T-helper 17 cell (primary cell): ENCODE measurements around the gene KCNK7. TPM values are rescaled to one million over a fixed set of nuclear protein-coding genes. Genes with fewer than 3 reads are reported as not detected.

ENCODE experiments used
- ATAC-seq: fragments of 150-1000 bp; cut with Tn5 transposase; 2 replicates; pipeline ENCODE4 v1.10.0; 2021; ENCODE audit warnings: mild to moderate bottlenecking, moderate library complexity
- DNase-seq, 3 donors: peaks; one replicate each; pipeline versions ENCODE4 v3.0.0 to v3.0.0-alpha.2; 2020 to 2021
- H3K9me3 ChIP-seq: one replicate; pipeline ENCODE4 v1.7.0; 2013; ENCODE audit warnings: low read length, mild to moderate bottlenecking; ENCODE audit not compliant: control insufficient read depth, poor library complexity, severe bottlenecking
- H3K27ac Mint-ChIP-seq: one replicate; pipeline ENCODE4 v1.8.0; 2022; ENCODE audit warnings: mild to moderate bottlenecking, moderate library complexity, mixed read lengths
- H3K27me3 Mint-ChIP-seq: one replicate; pipeline ENCODE4 v1.8.0; 2022; ENCODE audit warnings: mixed read lengths
- H3K36me3 Mint-ChIP-seq: one replicate; pipeline ENCODE4 v1.8.0; 2022; ENCODE audit warnings: low read depth, mixed read lengths
- H3K4me1 Mint-ChIP-seq: one replicate; pipeline ENCODE4 v1.8.0; 2022; ENCODE audit warnings: mild to moderate bottlenecking, mixed read lengths
- H3K4me3 Mint-ChIP-seq: one replicate; pipeline ENCODE4 v1.8.0; 2022; ENCODE audit warnings: mild to moderate bottlenecking, moderate library complexity, mixed read lengths
- total RNA-seq, 4 donors: library from RNA in 2 of 4; stranded (reverse) in 2 of 4; gene quantifications; one replicate each; pipeline ENCODE4 v1.2.3 and lab custom pipeline; 2022 to 2026

Gene KCNK7
- total RNA-seq, 2 donors from 2014 or later = 4.7 to 5.7 TPM

GRCh38 chr11:65595131-65595530 is 469 bp downstream of the KCNK7 start:
- no peaks in the 10 kb centered on the region for H3K9me3 ChIP-seq
- Mint-ChIP-seq H3K27ac (peak overlapping the region; percentile 86), H3K4me1 (peaks cover 10% of the 10 kb centered on the region)

DNA sequence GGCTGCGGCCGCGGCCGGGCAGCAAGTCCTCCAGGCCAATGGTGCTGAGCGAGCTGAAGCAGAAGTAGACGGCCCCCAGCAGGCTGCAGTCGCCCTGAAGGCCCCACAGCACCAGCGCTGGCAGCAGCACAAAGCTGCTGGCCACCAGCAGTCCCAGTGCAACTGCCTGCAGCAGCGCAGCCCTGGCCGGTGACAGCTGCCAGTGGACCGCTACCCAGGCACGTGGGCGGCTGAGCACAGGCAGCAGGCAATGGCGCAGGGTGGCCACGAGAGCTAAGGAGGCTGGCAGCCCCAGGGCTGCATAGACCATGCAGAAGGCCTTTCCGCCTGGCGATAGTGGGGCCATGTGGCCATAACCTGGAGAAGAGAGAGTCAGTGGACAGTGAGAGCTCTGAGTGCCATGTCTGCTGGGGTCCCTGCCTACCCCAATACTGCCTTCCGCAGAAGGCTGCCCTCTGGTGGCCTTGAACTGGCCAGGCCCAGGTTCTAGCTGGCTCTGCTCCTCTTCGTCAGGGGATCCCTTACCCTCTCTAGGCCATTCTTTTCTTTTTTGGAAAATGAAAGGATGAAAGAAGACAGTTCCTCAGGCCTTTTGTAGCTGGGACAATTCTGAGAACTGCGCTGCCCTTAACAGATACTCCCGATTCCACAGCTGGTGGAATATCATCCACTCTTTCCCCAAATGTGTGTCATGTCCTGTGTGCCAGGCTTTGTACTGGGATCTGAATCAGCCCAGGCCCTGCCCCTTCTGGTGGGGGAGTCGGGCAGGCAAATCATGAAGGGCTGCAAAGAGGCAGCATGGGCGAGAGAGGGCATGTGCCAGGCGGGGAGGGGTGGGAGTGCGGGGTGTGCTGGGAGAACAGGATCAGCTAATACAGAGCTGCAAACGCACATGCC is 1.8 kb downstream of the KCNK7 start:
- ATAC-seq = peak; percentile 46
- Mint-ChIP-seq H3K4me1 (peaks cover 14% of the 10 kb centered on the region), H3K4me3 (no peak overlapping the region), H3K27ac (peak overlapping the region; percentile 6), H3K27me3 (no peaks in the 10 kb centered on the region), H3K36me3 (no peaks in the 10 kb centered on the region)
- no peak for DNase-seq
- H3K9me3 ChIP-seq = no peaks in the 10 kb centered on the region

More at GRCh38 chr11:65595131-65595530, 469 bp downstream of the KCNK7 start:
- Mint-ChIP-seq H3K36me3 (no peaks in the 10 kb centered on the region), H3K27me3 (no peaks in the 10 kb centered on the region), H3K4me3 (no peak overlapping the region)
- ATAC-seq (peak; percentile 31), DNase-seq (no peak)

DNA sequence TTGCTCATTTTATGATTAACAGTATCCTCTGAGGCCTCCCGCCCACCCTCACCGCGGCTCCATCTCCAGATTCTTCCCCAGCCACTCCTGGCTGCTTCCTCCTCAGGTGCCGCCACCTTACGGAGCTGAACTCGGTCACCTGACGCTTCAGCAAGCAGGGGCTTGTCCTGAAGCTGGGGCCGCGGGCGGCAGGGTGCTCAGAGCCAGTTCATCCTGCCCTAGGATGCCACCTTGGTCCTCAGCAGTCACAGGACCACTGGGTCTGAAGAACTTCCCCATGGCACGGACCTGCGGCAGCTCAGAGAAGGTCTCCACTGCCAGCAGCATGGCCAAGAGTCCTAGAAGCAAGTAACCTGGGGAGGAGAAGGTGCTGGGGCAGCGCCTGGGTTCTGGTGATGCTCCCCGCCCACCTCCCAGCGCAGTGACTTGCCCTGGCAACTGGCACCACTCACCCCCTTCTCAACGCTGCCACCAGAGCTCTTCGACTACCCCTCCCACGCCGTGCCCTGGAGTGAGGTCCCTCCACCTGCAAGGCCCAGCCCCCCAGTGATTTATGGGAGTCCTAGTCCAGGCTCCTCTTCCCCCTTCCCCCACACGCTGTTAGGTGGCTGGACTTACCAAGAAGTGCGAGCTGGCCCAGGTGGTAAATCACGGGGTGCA is 2.6 kb downstream of the KCNK7 start:
- Mint-ChIP-seq H3K4me3 (no peak overlapping the region), H3K36me3 (no peaks in the 10 kb centered on the region), H3K4me1 (peaks cover 21% of the 10 kb centered on the region), H3K27me3 (no peaks in the 10 kb centered on the region), H3K27ac (no peak overlapping the region)
- H3K9me3 ChIP-seq = no peaks in the 10 kb centered on the region
- DNase-seq (no peak), ATAC-seq (no peak)

- no peak for ATAC-seq
- Mint-ChIP-seq H3K4me3 (no peak overlapping the region), H3K4me1 (peaks cover 26% of the 10 kb centered on the region), H3K27ac (no peak overlapping the region), H3K36me3 (no peaks in the 10 kb centered on the region), H3K27me3 (no peaks in the 10 kb centered on the region)
- DNase-seq = no peak
- no peaks in the 10 kb centered on the region for H3K9me3 ChIP-seq
These were observed 3.4 kb downstream of the KCNK7 start for GRCh38 chr11:65591939-65592857.

- Mint-ChIP-seq H3K4me3 (no peak overlapping the region), H3K27ac (no peak overlapping the region), H3K36me3 (no peaks in the 10 kb centered on the region)
These were observed 5.3 kb downstream of the KCNK7 start for GRCh38 chr11:65590240-65590738.

DNA sequence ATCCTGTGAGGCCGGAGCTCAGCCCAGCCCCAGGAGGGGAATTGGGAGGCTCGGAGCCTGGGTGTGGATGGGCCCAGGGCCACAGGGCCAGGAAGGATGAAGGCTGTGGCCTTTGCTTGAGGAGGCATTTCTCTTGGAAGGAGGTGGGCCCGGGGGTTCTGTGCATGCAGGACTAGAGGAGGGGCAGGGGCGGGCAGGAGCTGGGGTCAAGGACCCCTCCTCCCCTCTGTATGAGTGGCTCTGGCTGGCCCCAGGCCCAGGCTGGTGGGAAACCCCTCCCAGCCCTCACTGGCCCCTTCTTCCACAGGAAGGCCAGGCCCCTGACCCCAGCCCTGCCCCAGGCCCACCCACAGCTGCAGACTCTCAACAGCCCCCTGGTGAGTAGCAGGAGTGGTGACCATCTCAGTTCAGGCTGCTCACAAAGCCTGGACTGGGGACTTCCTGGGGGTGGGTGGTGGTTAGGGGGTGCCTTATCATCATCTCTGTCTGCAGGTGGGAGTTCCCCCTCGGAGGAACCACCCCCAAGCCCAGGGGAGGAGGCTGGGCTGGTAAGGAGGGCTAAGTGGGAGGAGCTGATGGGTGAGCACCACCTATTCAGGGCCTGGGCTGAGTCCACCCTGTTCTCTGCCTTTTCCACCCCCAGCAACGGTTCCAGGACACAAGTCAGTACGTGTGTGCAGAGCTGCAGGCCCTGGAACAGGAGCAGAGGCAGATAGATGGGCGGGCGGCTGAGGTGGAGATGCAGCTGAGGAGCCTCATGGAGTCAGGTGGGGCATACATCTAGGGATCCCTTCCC is 6.0 kb downstream of the KCNK7 start:
- Mint-ChIP-seq H3K27me3 (no peaks in the 10 kb centered on the region), H3K27ac (no peak overlapping the region), H3K4me1 (peaks cover 21% of the 10 kb centered on the region), H3K36me3 (no peaks in the 10 kb centered on the region), H3K4me3 (no peak overlapping the region)
- no peaks in the 10 kb centered on the region for H3K9me3 ChIP-seq
- ATAC-seq (peak; percentile 57), DNase-seq (no peak)

More at GRCh38 chr11:65590240-65590738, 5.3 kb downstream of the KCNK7 start:
- H3K4me1 Mint-ChIP-seq = peaks cover 27% of the 10 kb centered on the region
- H3K9me3 ChIP-seq = no peaks in the 10 kb centered on the region
- DNase-seq = no peak
- no peaks in the 10 kb centered on the region for H3K27me3 Mint-ChIP-seq
- ATAC-seq = no peak

DNA sequence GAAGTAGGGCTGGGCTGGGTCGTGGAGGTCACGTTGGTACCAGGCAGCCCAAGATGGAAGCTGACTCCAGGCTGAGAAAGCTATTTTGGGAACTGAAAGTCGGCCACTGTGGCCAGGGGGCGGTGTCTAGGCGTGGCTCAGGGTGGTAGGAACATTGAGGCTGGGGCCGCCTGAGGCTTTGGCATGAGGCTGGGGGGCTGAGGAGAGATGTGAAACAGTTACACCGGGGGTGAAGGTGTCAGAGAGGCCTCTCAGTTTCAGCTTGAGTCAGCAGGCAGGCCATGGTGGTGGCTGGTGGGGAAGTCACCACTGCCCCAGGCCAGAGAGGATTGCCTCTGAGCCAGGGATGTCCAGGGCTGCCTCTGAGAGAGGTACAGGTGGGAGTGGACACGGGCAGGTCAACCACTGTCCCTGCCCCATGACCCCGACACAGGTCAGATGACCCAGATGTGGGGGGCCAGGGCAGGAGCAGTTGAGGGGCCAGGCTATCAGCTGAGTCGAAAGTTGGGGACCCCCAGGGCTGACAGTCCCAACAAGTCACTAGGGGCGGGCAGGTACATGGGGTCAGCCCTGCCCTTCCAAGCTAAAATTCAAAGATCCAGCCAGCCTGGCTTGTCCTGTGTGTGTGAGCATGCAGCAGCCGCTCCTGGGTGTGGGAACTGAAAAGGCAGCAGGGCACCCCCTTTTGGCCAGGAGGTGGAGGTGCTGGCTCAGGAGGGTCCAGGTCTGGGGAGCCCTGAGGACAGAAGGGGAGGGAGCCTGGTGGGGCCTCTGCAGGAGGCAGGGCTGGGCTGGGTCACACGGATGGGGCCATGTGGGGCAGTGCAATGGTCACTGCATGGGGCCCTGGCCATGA is 7.2 kb downstream of the KCNK7 start:
- Mint-ChIP-seq H3K27ac (peak overlapping the region; percentile 87), H3K36me3 (peaks cover under 1% of the 10 kb centered on the region), H3K4me3 (peak overlapping the region; percentile 70), H3K4me1 (peaks cover 23% of the 10 kb centered on the region), H3K27me3 (no peaks in the 10 kb centered on the region)
- H3K9me3 ChIP-seq = no peaks in the 10 kb centered on the region
- DNase-seq (peak; percentile 54 to 68 (median 66)), ATAC-seq (peak; percentile 90)

GRCh38 chr11:65586676-65587075 is 8.9 kb downstream of the KCNK7 start:
- no peaks in the 10 kb centered on the region for H3K9me3 ChIP-seq
- Mint-ChIP-seq H3K27me3 (no peaks in the 10 kb centered on the region), H3K4me1 (peaks cover 37% of the 10 kb centered on the region), H3K4me3 (no peak overlapping the region), H3K36me3 (peaks cover 3% of the 10 kb centered on the region), H3K27ac (no peak overlapping the region)
- DNase-seq (no peak), ATAC-seq (no peak)

GRCh38 chr11:65586247-65586630 is 9.4 kb downstream of the KCNK7 start:
- ATAC-seq (no peak), DNase-seq (no peak)
- no peak overlapping the region for H3K27ac Mint-ChIP-seq
- no peaks in the 10 kb centered on the region for H3K27me3 Mint-ChIP-seq
- H3K36me3 Mint-ChIP-seq = peaks cover 3% of the 10 kb centered on the region
- H3K9me3 ChIP-seq = no peaks in the 10 kb centered on the region
- H3K4me1 Mint-ChIP-seq = peaks cover 39% of the 10 kb centered on the region
- no peak overlapping the region for H3K4me3 Mint-ChIP-seq

DNA sequence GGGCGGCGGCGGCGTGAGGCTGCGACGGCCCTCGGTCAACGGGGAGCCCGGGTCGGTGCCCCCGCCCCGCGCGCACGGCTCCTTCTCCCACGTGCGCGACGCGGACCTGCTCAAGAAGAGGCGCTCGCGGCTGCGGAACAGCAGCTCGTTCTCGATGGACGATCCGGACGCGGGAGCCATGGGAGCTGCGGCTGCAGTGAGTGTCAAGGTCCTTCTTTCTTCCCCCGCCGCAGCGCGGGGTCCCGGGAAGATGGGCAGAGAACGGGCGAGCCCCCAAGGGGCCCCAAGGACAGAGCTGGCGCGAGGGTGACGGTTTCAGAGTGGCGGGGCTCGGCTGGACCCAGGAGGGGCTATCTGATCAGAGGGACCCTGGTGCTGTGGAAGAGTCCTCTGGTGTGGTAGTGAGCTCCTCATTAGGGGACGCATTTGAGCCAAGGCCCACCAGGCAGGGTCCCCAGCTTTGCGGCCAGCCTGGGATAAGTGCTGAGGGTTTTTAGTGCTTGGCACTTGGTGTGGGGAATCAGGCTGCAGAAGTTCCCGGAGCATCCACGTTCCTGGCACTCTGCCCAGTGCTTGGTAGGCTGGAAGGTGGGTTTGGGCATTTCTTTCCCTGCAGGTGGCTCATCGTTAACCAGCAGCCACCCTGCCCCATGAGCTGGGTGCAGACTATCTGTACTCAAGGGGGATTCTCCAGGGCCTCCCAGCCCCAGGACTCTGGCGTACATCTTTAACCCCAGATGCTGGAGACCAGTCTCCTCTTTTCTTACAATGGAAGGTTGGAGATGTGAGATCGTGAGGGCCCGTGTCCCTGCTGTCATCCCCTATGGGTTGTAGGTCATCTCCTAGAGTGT is 10.0 kb downstream of the KCNK7 start:
- H3K9me3 ChIP-seq = no peaks in the 10 kb centered on the region
- Mint-ChIP-seq H3K36me3 (peaks cover 3% of the 10 kb centered on the region), H3K27me3 (no peaks in the 10 kb centered on the region), H3K4me1 (peaks cover 39% of the 10 kb centered on the region), H3K27ac (no peak overlapping the region), H3K4me3 (no peak overlapping the region)
- DNase-seq (no peak), ATAC-seq (no peak)

- no peaks in the 10 kb centered on the region for H3K27me3 Mint-ChIP-seq
- H3K36me3 Mint-ChIP-seq = peaks cover 3% of the 10 kb centered on the region
- no peak overlapping the region for H3K4me3 Mint-ChIP-seq
- peaks cover 45% of the 10 kb centered on the region for H3K4me1 Mint-ChIP-seq
- H3K27ac Mint-ChIP-seq = no peak overlapping the region
- no peaks in the 10 kb centered on the region for H3K9me3 ChIP-seq
- no peak for ATAC-seq
- no peak for DNase-seq
These were observed 10.9 kb downstream of the KCNK7 start for GRCh38 chr11:65584723-65585171.
